NCI-H524 treated with DMSO at 0.1 percent for 48 hours (cell line): Measurements from ENCODE around the gene CHID1.

Source experiments
- DNase-seq: peaks from one replicate; lab custom pipeline; 2025; lab: John Stamatoyannopoulos, UW

The CHID1 gene

GRCh38 chr11:910589-911030 is at the start of gene CHID1:
TSS of gene CHID1 (minus strand) at chr11:910810. CDS start at chr11:904816, 5,994 bp downstream.
- no peak for DNase-seq

GRCh38 chr11:959608-960007 is 49.0 kb upstream of the CHID1 start:
- no peak for DNase-seq

- no peak for DNase-seq
Observed at GRCh38 chr11:959027-959426, 48.4 kb upstream of the CHID1 start.

GRCh38 chr11:958101-958500 is 47.5 kb upstream of the CHID1 start:
- no peak for DNase-seq

- no peak for DNase-seq
Observed at GRCh38 chr11:957212-957920, 46.8 kb upstream of the CHID1 start.

- DNase-seq: no peak
Observed at GRCh38 chr11:955154-956063, 44.8 kb upstream of the CHID1 start.

GRCh38 chr11:954392-955153 is 44.0 kb upstream of the CHID1 start:
- DNase-seq: no peak

- DNase-seq: no peak
Observed at GRCh38 chr11:953512-953911, 42.9 kb upstream of the CHID1 start.

GRCh38 chr11:952406-953385 is 42.1 kb upstream of the CHID1 start:
- no peak for DNase-seq

- no peak for DNase-seq
Observed at GRCh38 chr11:951507-951906, 40.9 kb upstream of the CHID1 start.

- DNase-seq: no peak
Observed at GRCh38 chr11:947744-948143, 37.1 kb upstream of the CHID1 start.

- DNase-seq: no peak
Observed at GRCh38 chr11:945986-946385, 35.4 kb upstream of the CHID1 start.

- no peak for DNase-seq
Observed at GRCh38 chr11:944711-945470, 34.3 kb upstream of the CHID1 start.

GRCh38 chr11:942823-943222 is 32.2 kb upstream of the CHID1 start:
- no peak for DNase-seq

- DNase-seq: no peak
Observed at GRCh38 chr11:940496-941135, 30.0 kb upstream of the CHID1 start.

GRCh38 chr11:937841-938261 is 27.2 kb upstream of the CHID1 start:
- no peak for DNase-seq

- DNase-seq: no peak
Observed at GRCh38 chr11:936199-936598, 25.6 kb upstream of the CHID1 start.

- no peak for DNase-seq
Observed at GRCh38 chr11:934527-934926, 23.9 kb upstream of the CHID1 start.

GRCh38 chr11:933936-934335 is 23.3 kb upstream of the CHID1 start:
- DNase-seq: no peak
